H1 (cell line): Measurements from ENCODE around the gene CAMTA1. TPM values are rescaled to one million over a fixed set of nuclear protein-coding genes. Genes with fewer than 3 reads are reported as not detected.

Experiments
- CTCF ChIA-PET: fragments of 300-600 bp; sonication (Branson Sonifier 250); formaldehyde crosslinking; loops from one replicate; lab custom pipeline; 2021; ENCODE audit not compliant: partially characterized antibody; lab: Charles Lee
- POLR2A ChIA-PET: fragments of 300-600 bp; sonication (Branson Sonifier 250); formaldehyde crosslinking; loops from one replicate; lab custom pipeline; 2021; ENCODE audit warnings: inconsistent platforms; ENCODE audit not compliant: partially characterized antibody; lab: Charles Lee
- DNase-seq, 2 experiments: peaks; one replicate each; pipeline versions ENCODE4 v3.0.0 to v3.0.0-alpha.2; 2010 to 2022; ENCODE audit warnings: low spot score in 2 of 2, low read depth in 1 of 2, mixed read lengths in 1 of 2
- FAIRE-seq: peaks from 2 replicates; lab custom pipeline; 2011; peaks lifted over from hg19 to GRCh38; lab: Jason Lieb, UNC
- H2AFZ ChIP-seq: 2 replicates; pipeline ENCODE4 v1.8.1; 2012; ENCODE audit warnings: low read length, inconsistent platforms
- H2AK5ac ChIP-seq: 2 replicates; pipeline ENCODE4 v1.6.1; 2013; ENCODE audit warnings: low read depth, low read length
- H2BK120ac ChIP-seq: replicated peaks from 2 replicates; pipeline ENCODE3; 2013; ENCODE audit warnings: low read depth, low read length, inconsistent platforms
- H2BK12ac ChIP-seq: 2 replicates; pipeline ENCODE4 v1.6.1; 2013; ENCODE audit warnings: low read depth, low read length
- H2BK15ac ChIP-seq: 2 replicates; pipeline ENCODE4 v1.6.1; 2013; ENCODE audit warnings: low read length
- H2BK20ac ChIP-seq: 2 replicates; pipeline ENCODE4 v1.6.1; 2013; ENCODE audit warnings: low read length
- H2BK5ac ChIP-seq: 2 replicates; pipeline ENCODE4 v1.6.1; 2013; ENCODE audit warnings: low read depth, low read length
- H3K14ac ChIP-seq: 2 replicates; pipeline ENCODE4 v1.6.1; 2013; ENCODE audit warnings: inconsistent platforms; ENCODE audit not compliant: insufficient read length
- H3K18ac ChIP-seq: 2 replicates; pipeline ENCODE4 v1.6.1; 2013; ENCODE audit warnings: low read length; ENCODE audit errors: extremely low read depth
- H3K23ac ChIP-seq: 2 replicates; pipeline ENCODE4 v1.6.1; 2013; ENCODE audit warnings: inconsistent platforms; ENCODE audit not compliant: insufficient read length
- H3K23me2 ChIP-seq: 2 replicates; pipeline ENCODE4 v1.6.1; 2013; ENCODE audit warnings: low read depth, low read length
- H3K27ac ChIP-seq: 2 replicates; pipeline ENCODE4 v1.6.1; 2011; ENCODE audit warnings: low read depth, low read length, inconsistent platforms
- H3K27me3 ChIP-seq, 4 experiments: replicated peaks in 1 of 4; 1 replicate in 1 of 4; 2 replicates in 3 of 4; pipeline versions ENCODE4 v1.6.1 to v1.8.1; 2011 to 2013; ENCODE audit warnings: low read length in 3 of 4, mild to moderate bottlenecking in 3 of 4, inconsistent platforms in 2 of 4, mixed read lengths in 2 of 4, moderate library complexity in 1 of 4; ENCODE audit not compliant: control insufficient read depth in 3 of 4, insufficient read depth in 3 of 4; ENCODE audit errors: extremely low read depth in 1 of 4
- H3K36me3 ChIP-seq, 4 experiments: 2 replicates each; pipeline versions ENCODE4 v1.6.1 to v1.8.1; 2011 to 2013; ENCODE audit warnings: mild to moderate bottlenecking in 4 of 4, low read length in 3 of 4, moderate library complexity in 2 of 4, control low read depth in 1 of 4, inconsistent platforms in 1 of 4; ENCODE audit not compliant: insufficient read depth in 4 of 4, control insufficient read depth in 2 of 4
- H3K4ac ChIP-seq: replicated peaks from 2 replicates; pipeline ENCODE3; 2013; ENCODE audit warnings: low read length, low read depth, mixed read lengths, inconsistent platforms; ENCODE audit not compliant: insufficient read length
- H3K4me1 ChIP-seq, 4 experiments: replicated peaks in 1 of 4; 1 replicate in 1 of 4; 2 replicates in 3 of 4; pipeline versions ENCODE4 v1.6.1 to v1.8.1; 2011 to 2013; ENCODE audit warnings: low read length in 3 of 4, inconsistent platforms in 2 of 4, mixed read lengths in 1 of 4; ENCODE audit not compliant: insufficient read depth in 4 of 4, control insufficient read depth in 3 of 4
- H3K4me2 ChIP-seq, 2 experiments: 2 replicates each; pipeline versions ENCODE4 v1.6.1 to v1.8.1; 2011 to 2013; ENCODE audit warnings: low read depth in 2 of 2, low read length in 2 of 2, control low read depth in 1 of 2, inconsistent platforms in 1 of 2, mild to moderate bottlenecking in 1 of 2; ENCODE audit not compliant: insufficient read depth in 1 of 2
- H3K4me3 ChIP-seq, 4 experiments: fragments of 200-600, 300-600 bp in 1 of 4; sonication (generic), shearing (Covaris generic), sonication (Bioruptor Twin) in 1 of 4; 2 replicates each; pipeline versions ENCODE4 v1.5.1 to v1.8.1; 2011 to 2016; ENCODE audit warnings: low read length in 4 of 4, low read depth in 3 of 4, control low read depth in 2 of 4, inconsistent platforms in 2 of 4, mild to moderate bottlenecking in 2 of 4, mixed read lengths in 1 of 4, moderate library complexity in 1 of 4; ENCODE audit not compliant: insufficient read depth in 2 of 4; ENCODE audit errors: extremely low read depth in 1 of 4
- H3K56ac ChIP-seq: replicated peaks from 2 replicates; pipeline ENCODE3; 2013; ENCODE audit warnings: low read depth, mild to moderate bottlenecking, mixed read lengths, low read length, inconsistent platforms; ENCODE audit not compliant: insufficient read length
- H3K79me1 ChIP-seq: 2 replicates; pipeline ENCODE4 v1.6.1; 2013; ENCODE audit warnings: low read depth, low read length, control low read depth
- H3K79me2 ChIP-seq, 2 experiments: 2 replicates each; pipeline versions ENCODE4 v1.6.1 to v1.8.1; 2012 to 2013; ENCODE audit warnings: low read length in 2 of 2, mild to moderate bottlenecking in 2 of 2, inconsistent platforms in 1 of 2; ENCODE audit not compliant: insufficient read depth in 2 of 2, control insufficient read depth in 1 of 2
- H3K9ac ChIP-seq, 4 experiments: replicated peaks in 1 of 4; 1 replicate in 1 of 4; 2 replicates in 3 of 4; pipeline versions ENCODE4 v1.6.1 to v1.8.1; 2011 to 2013; ENCODE audit warnings: low read depth in 3 of 4, low read length in 3 of 4, control low read depth in 2 of 4, mild to moderate bottlenecking in 2 of 4, moderate library complexity in 2 of 4, inconsistent platforms in 1 of 4; ENCODE audit errors: extremely low read depth in 1 of 4
- H3K9me3 ChIP-seq, 2 experiments: 2 replicates each; pipeline versions ENCODE4 v1.6.1 to v1.8.1; 2012 to 2013; ENCODE audit warnings: mild to moderate bottlenecking in 2 of 2, moderate library complexity in 2 of 2, control low read depth in 1 of 2, inconsistent platforms in 1 of 2, low read depth in 1 of 2, low read length in 1 of 2, mixed read lengths in 1 of 2; ENCODE audit not compliant: insufficient read depth in 2 of 2
- H4K20me1 ChIP-seq, 2 experiments: replicated peaks in 1 of 2; 2 replicates each; pipeline versions ENCODE3 to v1.8.1; 2011 to 2013; ENCODE audit warnings: inconsistent platforms in 2 of 2, low read length in 2 of 2, mild to moderate bottlenecking in 1 of 2; ENCODE audit not compliant: insufficient read depth in 2 of 2, control insufficient read depth in 1 of 2
- H4K5ac ChIP-seq: 2 replicates; pipeline ENCODE4 v1.6.1; 2013; ENCODE audit warnings: low read length, low read depth, mixed read lengths, inconsistent platforms; ENCODE audit not compliant: insufficient read length
- H4K8ac ChIP-seq: 2 replicates; pipeline ENCODE4 v1.8.0; 2013; ENCODE audit warnings: mild to moderate bottlenecking, moderate library complexity, low read length, inconsistent platforms; ENCODE audit not compliant: insufficient read depth; ENCODE audit errors: extremely low read depth
- H4K91ac ChIP-seq: replicated peaks from 2 replicates; pipeline ENCODE3; 2013; ENCODE audit warnings: low read length, mixed read lengths, inconsistent platforms; ENCODE audit not compliant: insufficient read length
- CREB1 ChIP-seq: IDR thresholded peaks from 2 replicates; pipeline ENCODE4 v1.6.1; 2012; ENCODE audit warnings: inconsistent platforms
- POLR2AphosphoS5 ChIP-seq: IDR thresholded peaks from 2 replicates; pipeline ENCODE4 v1.6.1; 2011; ENCODE audit warnings: low read depth, low read length
- WGBS, 2 experiments: shearing (Covaris generic) in 1 of 2; methylation state at CpG; one replicate each; pipeline versions ENCODE4 v1.1.6 to v1.1.7; 2013 to 2015; ENCODE audit warnings: low lambda C conversion rate in 2 of 2, mixed read lengths in 2 of 2, inconsistent platforms in 1 of 2, low coverage in 1 of 2, missing lambda C conversion rate in 1 of 2; ENCODE audit not compliant: insufficient replicate concordance in 2 of 2, insufficient coverage in 1 of 2, insufficient read length in 1 of 2; ENCODE audit errors: extremely low coverage in 1 of 2, missing lambda C conversion rate in 1 of 2; 5-methylcytosine and 5-hydroxymethylcytosine counted together
- polyA plus RNA-seq, 7 experiments: library from polyadenylated mRNA; depleted of rRNA in 3 of 7; stranded (reverse) in 5 of 7; unstranded in 2 of 7; fragments of >200 nt in 5 of 7; fragments of 200-250 nt in 2 of 7; gene quantifications; 1 replicate in 5 of 7; 2 replicates in 1 of 7; 4 replicates in 1 of 7; pipeline versions ENCODE4 v1.2.1 to v1.2.3, GENCODE V29; 2011 to 2013; ENCODE audit warnings: missing spikeins in 2 of 7, mixed read lengths in 2 of 7
- total RNA-seq: library from RNA; stranded (reverse); fragmentation: NEBNext Ultra II Directional; extraction: Animal tissue kit (Norgen Biotek cat#: 25700); gene quantifications from 2 replicates; pipeline ENCODE4 v1.2.1, GENCODE V29; 2021

Gene CAMTA1
- total and polyA plus RNA-seq, 2 of the 8 experiments (the other 6 are each of a cell fraction or from before 2014, with no cell fraction given) = 65.0 to 119 TPM

GRCh38 chr1:7574121-7575040, 789.1 kb downstream of the CAMTA1 start:
- 89% methylated on average over 26 of the region's 26 CpGs; no CpG with 5 or more reads in 1 of the 2 experiments for WGBS, 2 experiments
- H2BK5ac ChIP-seq = no peak overlapping the region
- H2AK5ac ChIP-seq = no peak overlapping the region
- no peak overlapping the region for H2BK120ac ChIP-seq
- no peaks in the 10 kb centered on the region for H3K4me1 ChIP-seq
- FAIRE-seq (no peak), DNase-seq (no peak)
- no peaks in the 10 kb centered on the region for H3K79me2 ChIP-seq
- H2BK12ac ChIP-seq = no peak overlapping the region
- H3K4me3 ChIP-seq = no peak overlapping the region
- no peak overlapping the region for H2BK15ac ChIP-seq
- H4K20me1 ChIP-seq = peaks cover 0 to under 1% of the 10 kb centered on the region in 2 experiments
- no peaks in the 10 kb centered on the region for H3K79me1 ChIP-seq
- H2BK20ac ChIP-seq = no peak overlapping the region
- H3K23ac ChIP-seq = no peak overlapping the region
- no peak overlapping the region for H3K4ac ChIP-seq
- 0 out of 4 replicates have a peak, but pooled peaks cover 0 to 4% of the 10 kb centered on the region in 2 experiments for H3K9me3 ChIP-seq
- H3K27ac ChIP-seq = no peak overlapping the region
- no peak overlapping the region for H3K14ac ChIP-seq
- no peak overlapping the region for H3K56ac ChIP-seq
- H3K23me2 ChIP-seq = peaks cover 2% of the 10 kb centered on the region; the same call in 1 of the 2 replicates
- H3K18ac ChIP-seq = no peak overlapping the region
- ChIA-PET POLR2A (interaction anchor here (1.0 to 1.5 kb wide), 2 partner anchors 8 to 21 kb away, joined by 3 read pairs; no protein-coding TSS in a partner anchor), CTCF (interaction anchor here (0.8 to 5.8 kb wide), 17 partner anchors 9 to 120 kb away, joined by 3 to 42 read pairs (median 4); no protein-coding TSS in a partner anchor)
- no peak overlapping the region for H4K5ac ChIP-seq
- no peak overlapping the region for H3K4me2 ChIP-seq
- no peak overlapping the region for H4K91ac ChIP-seq
- no peak overlapping the region for H2AFZ ChIP-seq
- no peaks in the 10 kb centered on the region for H3K36me3 ChIP-seq
- no peak for TF ChIP-seq CREB1
- no peak for TF ChIP-seq POLR2AphosphoS5
- H3K9ac ChIP-seq = no peak overlapping the region
- H4K8ac ChIP-seq = no peak overlapping the region; the same call in 1 of the 2 replicates
- no peaks in the 10 kb centered on the region for H3K27me3 ChIP-seq
